HG02938 (cell line): ENCODE measurements around the gene GDI2.

ENCODE experiments used
- ATAC-seq: cut with Tn5 transposase; IDR thresholded peaks from one replicate; pipeline ENCODE4 v1.9.1; 2021; ENCODE audit warnings: mild to moderate bottlenecking, moderate library complexity; ENCODE audit not compliant: unreplicated experiment

GDI2 gene

DNA sequence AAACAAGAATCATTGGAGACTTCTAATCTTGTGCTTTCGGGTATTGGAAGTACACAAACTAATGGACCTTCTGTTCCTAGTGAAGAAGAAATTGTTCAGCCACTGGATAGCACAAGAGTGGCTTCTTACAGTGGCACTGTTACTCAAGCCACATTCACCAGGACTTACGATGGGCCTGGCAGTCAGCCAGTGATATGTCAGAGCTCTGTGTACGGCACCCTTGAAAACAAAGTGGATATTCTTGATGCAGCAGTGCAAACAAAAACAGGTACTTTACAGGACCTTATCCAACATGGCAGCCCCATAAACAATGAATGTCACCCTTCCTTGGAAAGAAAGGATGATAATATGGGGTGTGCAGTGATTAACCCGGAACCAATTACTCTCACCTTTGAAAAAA is 67.0 kb downstream of the GDI2 start:
- ATAC-seq: no peak

DNA sequence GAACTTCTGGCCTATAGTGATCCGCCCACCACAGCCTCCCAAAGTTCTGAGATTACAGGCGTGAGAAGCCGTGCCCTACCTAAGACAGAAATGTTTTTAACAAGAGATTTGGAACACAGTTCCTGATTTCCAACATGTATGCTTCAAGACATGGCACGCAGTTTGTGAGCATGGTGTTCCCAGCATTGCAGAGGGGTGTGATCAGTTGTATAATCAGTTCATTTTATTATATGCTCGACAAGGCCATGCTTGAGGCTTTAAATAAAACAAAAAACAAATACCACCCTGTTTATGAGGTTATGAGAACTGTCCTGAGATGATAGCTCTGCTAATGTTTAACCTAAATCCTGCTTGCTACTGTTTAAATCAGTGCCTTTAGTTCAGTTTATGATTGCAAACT is 68.4 kb downstream of the GDI2 start:
- ATAC-seq: no peak

- no peak for ATAC-seq
Observed at GRCh38 chr10:5743736-5744135, 69.5 kb downstream of the GDI2 start.

GRCh38 chr10:5742116-5742515 is 71.1 kb downstream of the GDI2 start:
- no peak for ATAC-seq

DNA sequence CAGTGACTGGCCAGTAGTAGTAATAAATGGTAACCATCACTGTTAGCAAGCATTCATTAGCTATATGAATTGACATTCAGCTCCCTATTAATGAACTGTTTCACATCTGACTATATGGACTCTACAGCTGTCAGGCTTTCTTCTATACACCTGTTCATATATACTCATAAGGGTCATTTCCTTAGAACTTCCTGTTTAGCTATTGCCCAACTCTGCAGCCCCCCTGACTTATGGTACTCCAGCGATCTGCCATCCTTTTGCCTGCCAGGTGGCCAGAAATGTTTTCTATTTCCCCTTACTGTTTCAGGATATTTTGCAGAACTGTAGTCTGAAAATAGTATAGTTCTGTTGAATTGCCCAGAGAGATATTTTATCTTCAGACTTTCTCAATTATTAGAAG is 72.0 kb downstream of the GDI2 start:
- ATAC-seq: no peak

- no peak for ATAC-seq
Observed at GRCh38 chr10:5738427-5738826, 74.8 kb downstream of the GDI2 start.

GRCh38 chr10:5737352-5737751 is 75.9 kb downstream of the GDI2 start:
- no peak for ATAC-seq

- no peak for ATAC-seq
Observed at GRCh38 chr10:5736591-5736990, 76.6 kb downstream of the GDI2 start.

GRCh38 chr10:5735119-5735518 is 78.1 kb downstream of the GDI2 start:
- no peak for ATAC-seq

DNA sequence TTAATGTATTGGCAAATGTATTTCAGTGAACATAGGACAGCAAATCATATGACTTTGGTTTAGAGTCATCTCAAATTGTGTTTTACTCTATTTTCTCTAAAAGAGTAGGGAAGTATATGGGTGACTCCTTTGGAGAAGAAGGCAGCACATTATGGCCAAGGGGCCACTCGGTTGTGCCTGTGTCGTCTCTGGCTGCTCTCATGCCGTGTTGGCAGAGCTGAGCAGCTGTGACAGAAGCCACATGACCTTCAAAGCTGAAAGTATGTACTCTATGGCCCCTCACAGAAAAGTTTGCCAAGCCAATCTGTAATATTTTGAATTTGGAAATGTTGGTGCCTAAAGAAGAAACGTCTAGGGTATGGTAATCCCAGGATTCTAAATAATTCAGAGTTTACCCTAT is 81.1 kb downstream of the GDI2 start:
- no peak for ATAC-seq

- ATAC-seq: no peak
Observed at GRCh38 chr10:5731559-5731958, 81.7 kb downstream of the GDI2 start.

DNA sequence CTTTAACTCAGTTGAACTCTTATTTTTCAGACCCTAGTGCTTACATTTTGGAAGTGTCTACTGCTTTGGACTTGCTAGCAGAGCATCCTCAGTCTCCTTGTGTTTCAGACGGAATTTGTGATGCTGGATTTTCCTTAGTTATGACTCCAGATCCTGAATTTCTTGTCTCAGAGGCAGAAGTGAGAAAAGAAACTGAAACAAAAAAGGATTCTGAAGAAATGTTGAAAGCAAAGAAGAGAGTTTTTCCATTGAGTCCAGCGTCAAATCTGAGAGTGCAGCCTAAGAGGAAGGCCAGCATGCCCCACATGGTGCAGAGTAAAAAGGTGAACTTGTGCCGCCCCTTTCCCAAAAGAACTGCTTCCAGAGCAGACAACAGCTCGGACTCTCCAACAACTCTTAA is 82.5 kb downstream of the GDI2 start:
- ATAC-seq: no peak

DNA sequence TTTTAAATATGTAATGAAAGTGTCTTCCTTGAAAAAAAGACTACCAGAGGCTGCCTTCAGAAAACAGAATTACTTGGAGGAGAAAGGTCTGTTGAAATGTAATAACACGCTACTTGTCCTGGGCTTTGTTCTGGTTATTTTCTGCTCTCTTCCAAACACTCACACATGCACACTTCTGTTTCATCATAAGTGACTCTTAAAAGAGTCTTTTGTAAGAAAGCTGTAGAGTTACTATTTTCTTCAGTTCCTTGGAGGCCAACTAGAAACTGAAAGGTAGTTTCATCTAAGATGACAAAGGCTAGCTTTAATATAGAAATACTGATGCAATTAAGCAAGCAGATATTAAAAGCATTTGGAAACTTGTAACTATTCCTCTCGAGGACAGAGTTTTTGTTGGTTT is 89.5 kb downstream of the GDI2 start:
- ATAC-seq: no peak

DNA sequence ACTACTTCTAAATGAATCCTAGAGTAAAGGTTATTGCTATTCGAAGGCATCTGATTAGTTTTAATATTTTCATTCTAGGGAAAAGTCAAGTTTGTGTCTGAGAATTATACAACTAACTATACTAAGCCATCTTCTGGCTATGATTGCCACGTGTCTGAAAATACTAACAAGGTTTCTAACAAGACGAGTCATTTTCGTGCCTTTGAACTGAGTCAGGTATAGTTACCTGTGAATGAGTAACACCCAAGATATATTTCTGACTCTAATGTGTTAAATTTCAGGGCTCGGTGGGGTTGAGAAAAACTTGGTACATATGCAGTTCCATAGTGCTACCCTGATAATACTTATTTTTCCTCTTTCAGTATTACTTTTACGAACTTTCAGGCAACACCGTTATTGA is 93.1 kb downstream of the GDI2 start:
- ATAC-seq: no peak

DNA sequence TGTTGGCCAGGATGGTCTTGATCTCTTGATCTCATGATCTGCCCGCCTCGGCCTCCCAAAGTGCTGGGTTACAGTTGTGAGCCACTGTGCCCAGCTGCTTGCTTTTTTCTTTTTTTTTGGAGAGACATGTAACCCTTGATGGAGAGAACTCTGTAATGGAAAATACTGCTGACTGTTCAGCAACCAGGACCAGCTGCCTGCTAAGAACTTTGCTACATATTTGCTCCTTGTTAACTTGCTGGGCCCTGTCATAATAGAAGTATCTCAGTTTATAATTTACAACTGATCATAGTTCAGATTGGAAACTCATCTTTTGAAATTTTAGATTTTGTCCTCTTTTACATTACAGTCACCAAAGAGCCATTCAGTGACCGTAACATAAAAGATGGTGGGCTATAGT is 93.7 kb downstream of the GDI2 start:
- no peak for ATAC-seq
